ENCODE measurements around the gene ETFDH. TPM values are rescaled to one million over a fixed set of nuclear protein-coding genes. Genes with fewer than 3 reads are reported as not detected.
"Not testable (repeated sequence)": the region's sequence is repeated elsewhere in the genome, so short reads cannot be mapped to it uniquely, and the experiment has no call there.

Gene ETFDH
- total RNA-seq, 1 donor from 2014 or later, result 68.8 TPM

DNA sequence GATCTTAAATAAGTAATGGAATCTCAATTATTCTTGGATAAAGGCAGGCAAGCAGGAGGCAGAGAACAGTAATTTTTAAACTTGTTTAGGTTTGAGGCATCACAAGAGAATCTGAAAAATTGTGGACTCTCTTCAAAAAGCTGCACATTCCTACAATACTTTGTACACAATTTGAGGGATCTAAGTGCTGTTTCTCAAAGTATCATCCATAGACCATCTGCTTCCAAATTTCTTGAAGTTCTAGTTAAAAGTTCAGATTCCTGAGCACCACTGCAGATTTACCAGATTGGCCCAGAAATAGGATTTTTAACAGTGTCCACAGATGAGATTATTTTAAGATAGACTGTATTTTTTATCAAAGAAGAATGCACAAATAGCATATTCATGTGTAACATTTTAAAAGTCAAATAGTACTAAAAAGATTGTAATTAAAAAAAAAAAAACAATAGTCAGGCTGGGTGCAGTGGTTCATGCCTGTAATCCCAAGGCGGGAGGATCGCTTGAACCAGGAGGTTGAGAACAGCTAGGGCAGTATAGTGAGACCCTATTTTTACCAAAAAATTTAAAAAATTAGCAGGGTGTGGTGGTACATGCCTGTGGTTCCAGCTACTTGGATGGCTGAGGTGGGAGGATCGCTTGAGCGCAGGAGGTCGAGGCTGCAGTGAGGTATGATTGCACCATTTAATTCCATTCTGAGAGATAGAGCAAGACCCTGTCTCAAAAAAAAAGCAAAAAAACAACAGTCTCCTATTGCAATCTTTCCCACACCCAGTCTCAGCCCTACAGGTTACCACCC, 82.5 kb downstream of the ETFDH start:
- DNase-seq (ENCODE audit: low spot score), result no peak

DNA sequence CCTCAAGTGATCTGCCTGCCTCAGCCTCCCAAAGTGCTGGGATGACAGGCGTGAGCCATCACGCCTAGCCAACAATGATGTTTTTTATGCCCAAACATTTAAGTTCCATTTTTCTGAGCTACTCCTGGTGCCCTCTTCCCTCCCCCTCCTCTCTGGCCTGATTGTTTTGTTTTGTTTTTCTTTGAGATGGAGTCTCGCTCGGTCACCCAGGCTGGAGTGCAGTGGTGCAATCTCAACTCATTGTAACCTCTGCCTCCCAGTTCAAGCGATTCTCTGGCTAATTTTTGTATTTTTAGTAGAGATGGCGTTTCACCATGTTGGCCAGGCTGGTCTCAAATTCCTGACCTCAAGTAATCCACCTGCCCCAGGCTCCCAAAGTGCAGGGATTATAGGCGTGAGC, 83.7 kb downstream of the ETFDH start:
- not testable (repeated sequence) for DNase-seq (ENCODE audit: low spot score)

DNA sequence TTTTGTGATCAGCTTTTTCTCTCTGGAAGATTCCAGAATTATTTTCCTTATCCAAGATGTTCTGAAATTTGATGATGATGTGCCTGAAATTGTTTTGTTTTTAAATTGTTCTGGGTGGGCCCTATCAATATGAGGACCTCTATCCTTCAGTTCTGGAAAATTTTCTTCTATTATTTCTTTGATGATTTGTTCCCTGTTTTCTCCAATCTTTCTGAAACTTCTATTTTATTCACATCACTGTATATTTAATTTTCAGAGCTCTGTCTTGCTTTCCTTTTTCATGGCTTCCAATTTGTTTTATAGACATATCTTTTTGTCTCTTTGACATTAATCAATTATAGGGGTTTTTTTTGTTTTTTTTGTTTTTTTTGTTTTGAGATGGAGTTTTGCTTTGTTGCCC, 84.5 kb downstream of the ETFDH start:
- DNase-seq (ENCODE audit: low spot score), result no peak

DNA sequence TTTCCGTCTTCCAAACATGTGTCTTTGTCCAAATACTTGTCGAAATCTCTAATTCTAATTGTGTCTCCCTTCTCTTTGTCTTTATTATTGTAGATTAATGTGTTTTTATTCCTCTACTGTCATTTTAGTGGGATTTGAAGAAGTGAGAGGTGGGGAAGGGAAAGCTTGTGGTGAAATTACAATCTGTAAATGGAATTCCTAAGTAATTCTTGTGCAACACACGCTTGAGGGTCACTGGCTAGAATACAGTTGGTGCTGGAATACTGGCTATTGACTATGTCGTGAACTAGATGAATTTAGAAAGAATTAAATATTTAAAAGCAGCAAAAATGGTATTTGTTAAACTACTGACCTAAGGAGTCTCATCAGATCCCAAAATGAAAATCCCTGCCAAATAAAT, 86.0 kb downstream of the ETFDH start:
- no peak for DNase-seq (ENCODE audit: low spot score)

DNA sequence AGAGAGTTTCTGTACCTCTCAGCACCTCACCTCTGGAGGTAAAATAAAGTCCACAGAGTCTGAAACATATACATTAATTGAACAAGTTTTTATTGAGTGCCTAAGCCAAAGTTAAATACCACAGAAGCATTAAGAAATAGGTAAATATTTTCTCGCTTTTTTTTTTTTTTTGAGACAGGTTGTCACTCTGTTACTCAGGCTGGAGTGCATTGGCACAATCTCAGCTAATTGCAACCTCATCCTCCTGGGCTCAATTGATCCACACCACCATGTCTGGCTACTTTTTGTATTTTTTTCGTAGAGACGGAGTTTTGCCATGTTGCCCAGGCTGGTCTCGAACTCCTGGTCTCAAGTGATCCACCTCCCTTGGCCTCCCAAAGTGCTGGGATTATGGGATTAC, 86.6 kb downstream of the ETFDH start:
- no peak for DNase-seq (ENCODE audit: low spot score)

Other genes starting within 250 kb of the ETFDH start
- not detected for gene RXFP1, start 150.4 kb upstream of the ETFDH start, total RNA-seq
- 2.7 TPM for gene C4orf46, start 409 bp upstream of the ETFDH start, total RNA-seq
- gene PPID, start 51.1 kb downstream of the ETFDH start, total RNA-seq, result 19.6 TPM
- gene FNIP2, start 96.7 kb downstream of the ETFDH start, total RNA-seq, result 57.2 TPM

Data from mesenteric fat pad (tissue), 1 donor.